Neutrophil (primary cell): ENCODE measurements around the gene MAGEF1.

Source experiments
- H3K27ac ChIP-seq: fragments of 200-600 bp; sonication (generic); 2 replicates; pipeline ENCODE4 v1.5.1; 2016; ENCODE audit warnings: mild to moderate bottlenecking, moderate library complexity
- H3K27me3 ChIP-seq: fragments of 200-600 bp; sonication (generic); 2 replicates; pipeline ENCODE4 v1.6.0; 2016; ENCODE audit warnings: mild to moderate bottlenecking
- H3K36me3 ChIP-seq: fragments of 200-600 bp; sonication (generic); 2 replicates; pipeline ENCODE4 v1.5.1; 2017
- H3K4me1 ChIP-seq, 2 experiments: fragments of 200-600 bp in 1 of 2; sonication (generic) in 1 of 2; 1 replicate in 1 of 2; 2 replicates in 1 of 2; pipeline versions ENCODE4 v1.5.1 to v1.6.1; 2013 to 2016; ENCODE audit warnings: low read depth in 1 of 2, low read length in 1 of 2, mild to moderate bottlenecking in 1 of 2, moderate library complexity in 1 of 2; ENCODE audit not compliant: control insufficient read depth in 1 of 2, insufficient read depth in 1 of 2
- H3K4me3 ChIP-seq, 2 experiments: fragments of 200-600 bp in 1 of 2; sonication (generic) in 1 of 2; 1 replicate in 1 of 2; 2 replicates in 1 of 2; pipeline ENCODE4 v1.5.1; 2013 to 2016; ENCODE audit warnings: low read depth in 1 of 2, low read length in 1 of 2, mild to moderate bottlenecking in 1 of 2, moderate library complexity in 1 of 2
- H3K9me3 ChIP-seq: fragments of 200-600 bp; sonication (generic); 2 replicates; pipeline ENCODE4 v1.5.1; 2016
- CTCF ChIP-seq: fragments of 200-600 bp; sonication (generic); IDR thresholded peaks from 2 replicates; pipeline ENCODE4 v1.5.1; 2016; ENCODE audit warnings: antibody characterized with exemption

The MAGEF1 gene

GRCh38 chr3:184739594-184740505, 28.0 kb upstream of the MAGEF1 start:
- no peaks in the 10 kb centered on the region for H3K36me3 ChIP-seq
- no peaks in the 10 kb centered on the region for H3K4me1 ChIP-seq
- H3K27ac ChIP-seq: no peak overlapping the region
- peaks cover 26% of the 10 kb centered on the region for H3K27me3 ChIP-seq
- no peaks in the 10 kb centered on the region for H3K9me3 ChIP-seq
- no peak for TF ChIP-seq CTCF
- H3K4me3 ChIP-seq: no peak overlapping the region

GRCh38 chr3:184738982-184739381, 27.1 kb upstream of the MAGEF1 start:
- Histone ChIP-seq H3K9me3 (no peaks in the 10 kb centered on the region), H3K36me3 (no peaks in the 10 kb centered on the region), H3K4me1 (no peaks in the 10 kb centered on the region), H3K27me3 (peaks cover 26% of the 10 kb centered on the region), H3K4me3 (no peak overlapping the region), H3K27ac (no peak overlapping the region)
- no peak for TF ChIP-seq CTCF

- no peak for TF ChIP-seq CTCF
- Histone ChIP-seq H3K4me3 (no peak overlapping the region), H3K36me3 (no peaks in the 10 kb centered on the region), H3K9me3 (no peaks in the 10 kb centered on the region), H3K27ac (no peak overlapping the region), H3K27me3 (peaks cover 26% of the 10 kb centered on the region), H3K4me1 (no peaks in the 10 kb centered on the region)
Measured at GRCh38 chr3:184738506-184738890, 26.6 kb upstream of the MAGEF1 start.

GRCh38 chr3:184737641-184738505, 26.0 kb upstream of the MAGEF1 start:
- H3K36me3 ChIP-seq: no peaks in the 10 kb centered on the region
- H3K27me3 ChIP-seq: peaks cover 26% of the 10 kb centered on the region
- no peaks in the 10 kb centered on the region for H3K9me3 ChIP-seq
- H3K27ac ChIP-seq: no peak overlapping the region
- H3K4me3 ChIP-seq: no peak overlapping the region
- no peaks in the 10 kb centered on the region for H3K4me1 ChIP-seq
- no peak for TF ChIP-seq CTCF

- Histone ChIP-seq H3K9me3 (no peaks in the 10 kb centered on the region), H3K36me3 (no peaks in the 10 kb centered on the region), H3K4me1 (no peaks in the 10 kb centered on the region), H3K27me3 (peaks cover 26% of the 10 kb centered on the region), H3K4me3 (no peak overlapping the region), H3K27ac (no peak overlapping the region)
- TF ChIP-seq CTCF: no peak
Measured at GRCh38 chr3:184737063-184737462, 25.2 kb upstream of the MAGEF1 start.
